NT2/D1 (cell line): ENCODE measurements around the gene ERBB4.

ENCODE experiments used
- DNase-seq: peaks from one replicate; pipeline ENCODE4 v3.0.0-alpha.2; 2011; ENCODE audit warnings: low read depth, low spot score
- H3K27me3 ChIP-seq: 2 replicates; pipeline ENCODE4 v1.6.0; 2011; ENCODE audit warnings: mild to moderate bottlenecking; ENCODE audit not compliant: insufficient read length, insufficient read depth
- H3K36me3 ChIP-seq: 2 replicates; pipeline ENCODE4 v1.6.1; 2011; ENCODE audit warnings: mild to moderate bottlenecking, low read length, mixed read lengths; ENCODE audit not compliant: insufficient read depth, insufficient read length
- H3K4me1 ChIP-seq: 2 replicates; pipeline ENCODE4 v1.5.1; 2011; ENCODE audit not compliant: insufficient read depth, insufficient read length
- H3K4me3 ChIP-seq: 2 replicates; pipeline ENCODE4 v1.5.1; 2011; ENCODE audit warnings: low read depth; ENCODE audit not compliant: insufficient read length
- H3K9ac ChIP-seq: 2 replicates; pipeline ENCODE4 v1.6.0; 2011; ENCODE audit warnings: low read depth; ENCODE audit not compliant: insufficient read length
- H3K9me3 ChIP-seq: 2 replicates; pipeline ENCODE4 v1.5.1; 2011; ENCODE audit warnings: mild to moderate bottlenecking, low read length; ENCODE audit not compliant: insufficient read depth
- SUZ12 ChIP-seq: IDR thresholded peaks from 2 replicates; pipeline ENCODE4 v1.6.1; 2011; ENCODE audit not compliant: insufficient read length, insufficient read depth; ENCODE audit errors: extremely low read depth
- YY1 ChIP-seq: IDR thresholded peaks from 2 replicates; pipeline ENCODE4 v1.6.1; 2011; ENCODE audit not compliant: insufficient read length, insufficient read depth
- ZNF274 ChIP-seq: IDR thresholded peaks from 2 replicates; pipeline ENCODE4 v1.6.1; 2011; ENCODE audit warnings: mild to moderate bottlenecking, low read depth, low read length

The ERBB4 gene

DNA sequence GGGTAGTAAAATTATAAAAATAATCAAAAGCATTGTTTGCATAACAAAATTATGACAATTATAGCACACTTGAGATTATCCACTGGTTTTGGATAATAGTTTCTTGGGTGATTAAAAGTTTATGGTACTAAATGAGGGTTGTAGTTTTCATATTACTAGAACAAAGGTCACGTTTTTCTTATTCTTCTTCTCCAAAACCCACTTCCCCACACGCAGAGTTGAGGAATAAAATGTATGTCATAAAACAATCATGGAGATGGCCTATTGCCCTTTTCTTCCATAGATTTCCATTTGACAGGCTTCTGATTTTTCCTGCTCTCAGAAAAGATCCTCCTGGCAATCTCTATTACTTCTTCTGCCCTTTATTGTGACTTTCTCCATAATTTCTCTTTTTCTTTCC, 863.9 kb downstream of the ERBB4 start:
- no peaks in the 10 kb centered on the region for H3K36me3 ChIP-seq
- H3K9me3 ChIP-seq: no peaks in the 10 kb centered on the region
- no peaks in the 10 kb centered on the region for H3K27me3 ChIP-seq
- H3K4me3 ChIP-seq: no peak overlapping the region
- H3K4me1 ChIP-seq: no peaks in the 10 kb centered on the region
- H3K9ac ChIP-seq: no peak overlapping the region
- TF ChIP-seq ZNF274 (no peak), SUZ12 (no peak), YY1 (no peak)
- DNase-seq: no peak

DNA sequence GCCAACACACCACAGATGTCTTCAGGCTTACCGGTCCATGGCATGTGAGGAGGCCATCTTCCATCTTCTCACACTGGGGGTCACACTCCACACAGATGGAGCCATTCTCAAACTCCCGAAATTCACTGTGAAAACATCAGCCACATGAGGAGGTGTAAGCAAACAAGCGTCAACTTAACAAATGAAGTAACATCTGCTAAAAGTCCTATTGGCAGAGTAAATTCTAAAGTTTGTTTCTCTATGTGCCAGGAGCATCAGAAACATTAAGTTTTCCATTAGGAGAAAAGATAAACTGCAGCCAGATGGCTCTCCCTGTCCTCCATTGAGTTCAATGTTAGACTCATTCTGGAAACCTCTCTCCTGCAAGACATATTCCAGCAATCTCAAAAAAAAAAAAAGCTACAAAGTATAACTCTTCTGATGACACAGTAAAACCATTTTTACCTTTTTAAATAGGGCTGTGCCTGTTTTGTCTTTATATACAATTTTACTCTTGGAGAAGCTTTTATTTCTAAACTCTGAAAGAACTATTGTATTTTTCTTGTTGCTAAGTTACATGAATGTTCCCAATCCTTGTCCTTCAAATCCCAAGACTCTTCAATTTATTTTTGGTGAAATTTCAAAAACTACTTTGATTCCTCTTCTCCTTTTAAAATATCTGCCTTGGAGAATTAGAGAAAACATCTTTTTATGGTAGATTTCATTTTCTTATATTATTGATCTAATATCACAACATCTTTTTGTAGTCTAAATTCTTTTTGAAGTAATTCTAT, 865.3 kb downstream of the ERBB4 start:
- H3K27me3 ChIP-seq: no peaks in the 10 kb centered on the region
- H3K9ac ChIP-seq: no peak overlapping the region
- no peak for DNase-seq
- H3K4me1 ChIP-seq: no peaks in the 10 kb centered on the region
- TF ChIP-seq SUZ12 (no peak), YY1 (no peak), ZNF274 (no peak)
- no peaks in the 10 kb centered on the region for H3K9me3 ChIP-seq
- H3K4me3 ChIP-seq: no peak overlapping the region
- no peaks in the 10 kb centered on the region for H3K36me3 ChIP-seq

DNA sequence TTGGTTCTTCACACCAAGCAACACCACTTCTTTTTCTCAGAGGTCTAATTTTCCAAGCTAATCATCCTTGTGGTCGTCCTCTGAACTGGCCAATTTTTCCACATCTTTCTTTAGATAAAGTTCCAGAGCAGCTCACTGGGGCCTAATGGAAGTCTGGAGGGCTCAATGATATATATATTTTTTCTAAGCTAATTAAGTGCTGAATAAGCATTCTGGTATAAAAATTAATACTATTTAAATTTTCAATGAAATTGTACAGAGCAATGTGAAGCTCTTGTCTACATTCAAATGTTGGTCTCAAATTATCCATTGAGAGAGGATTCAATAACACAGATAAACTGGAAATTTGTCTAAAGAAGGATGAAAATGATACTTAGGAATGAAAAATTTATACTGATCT, 866.6 kb downstream of the ERBB4 start:
- no peak overlapping the region for H3K4me3 ChIP-seq
- H3K9ac ChIP-seq: no peak overlapping the region
- no peak for TF ChIP-seq ZNF274
- TF ChIP-seq SUZ12: no peak
- no peak for TF ChIP-seq YY1
- no peaks in the 10 kb centered on the region for H3K9me3 ChIP-seq
- H3K27me3 ChIP-seq: no peaks in the 10 kb centered on the region
- no peaks in the 10 kb centered on the region for H3K36me3 ChIP-seq
- no peaks in the 10 kb centered on the region for H3K4me1 ChIP-seq
- no peak for DNase-seq

DNA sequence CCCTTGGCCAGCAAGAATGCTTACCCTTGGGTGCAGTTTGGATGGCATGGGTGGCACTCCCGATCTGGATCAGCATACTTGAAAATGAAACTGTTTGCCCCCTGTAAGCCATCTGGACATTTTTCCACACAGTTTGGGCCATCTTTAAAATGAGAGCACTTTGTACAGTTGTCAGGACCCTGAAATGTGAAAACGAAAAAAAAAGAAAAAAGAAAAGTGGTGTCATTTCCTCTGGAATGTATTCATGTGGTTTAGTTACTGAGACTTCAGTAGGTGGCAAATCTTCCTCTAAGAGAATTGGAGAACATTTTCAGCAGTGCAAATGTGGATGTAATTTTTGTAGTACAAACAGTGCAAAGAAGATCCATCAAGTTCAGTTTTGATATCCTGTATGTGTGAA, 873.3 kb downstream of the ERBB4 start:
- Histone ChIP-seq H3K4me1 (no peaks in the 10 kb centered on the region), H3K9ac (no peak overlapping the region), H3K4me3 (no peak overlapping the region), H3K9me3 (no peaks in the 10 kb centered on the region), H3K27me3 (no peaks in the 10 kb centered on the region), H3K36me3 (no peaks in the 10 kb centered on the region)
- TF ChIP-seq ZNF274 (no peak), SUZ12 (no peak), YY1 (no peak)
- DNase-seq: no peak

DNA sequence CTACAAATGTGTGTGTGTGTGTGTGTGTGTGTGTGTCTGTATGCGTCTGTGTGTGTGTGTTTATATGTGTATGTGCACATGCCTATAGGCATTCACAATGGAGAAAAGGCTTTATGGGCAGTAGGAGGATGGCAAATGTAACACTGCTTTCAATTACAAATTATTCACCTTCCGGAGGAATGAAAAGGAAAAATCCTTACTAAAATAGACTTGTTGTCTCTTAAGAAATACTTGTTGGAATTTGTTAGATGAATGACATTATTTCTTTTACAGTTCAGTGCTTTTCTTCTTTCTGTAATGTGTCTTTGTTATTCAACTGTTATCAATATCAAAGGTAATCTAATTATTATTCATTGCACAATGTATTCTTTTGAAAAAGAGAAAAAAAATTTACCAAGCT, 874.3 kb downstream of the ERBB4 start:
- Histone ChIP-seq H3K27me3 (no peaks in the 10 kb centered on the region), H3K4me3 (no peak overlapping the region), H3K9me3 (no peaks in the 10 kb centered on the region), H3K9ac (no peak overlapping the region), H3K36me3 (no peaks in the 10 kb centered on the region), H3K4me1 (no peaks in the 10 kb centered on the region)
- DNase-seq: no peak
- no peak for TF ChIP-seq SUZ12
- no peak for TF ChIP-seq YY1
- TF ChIP-seq ZNF274: no peak

DNA sequence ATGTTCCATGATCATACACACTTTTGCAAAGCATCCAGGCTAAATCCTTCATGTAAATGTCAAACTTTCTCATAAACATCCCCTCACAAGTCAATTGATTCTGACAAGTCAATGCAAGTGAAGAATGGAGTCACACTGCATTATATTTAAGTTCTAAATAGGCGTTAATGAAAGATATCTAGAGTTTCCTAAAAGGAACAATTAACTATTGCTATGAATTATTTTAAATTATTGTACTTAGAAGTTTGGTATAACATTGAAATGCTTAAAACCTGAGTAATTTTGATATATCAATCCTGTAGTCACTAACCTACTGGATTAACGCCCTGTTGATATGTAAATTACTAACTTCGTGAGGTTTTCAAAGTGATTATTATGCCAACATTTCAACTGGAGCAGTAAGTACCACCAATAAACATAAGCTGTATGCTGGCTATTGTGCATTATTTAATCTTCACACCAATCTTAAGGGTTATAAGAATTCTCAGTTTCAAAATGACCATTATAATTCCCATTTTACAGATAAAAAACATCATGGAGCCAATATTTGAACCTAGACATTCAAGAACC, 884.3 kb downstream of the ERBB4 start:
- TF ChIP-seq YY1: no peak
- TF ChIP-seq SUZ12: no peak
- TF ChIP-seq ZNF274: no peak
- no peaks in the 10 kb centered on the region for H3K27me3 ChIP-seq
- H3K36me3 ChIP-seq: no peaks in the 10 kb centered on the region
- no peak for DNase-seq
- H3K4me3 ChIP-seq: no peak overlapping the region
- H3K4me1 ChIP-seq: no peaks in the 10 kb centered on the region
- H3K9ac ChIP-seq: no peak overlapping the region
- H3K9me3 ChIP-seq: no peaks in the 10 kb centered on the region

DNA sequence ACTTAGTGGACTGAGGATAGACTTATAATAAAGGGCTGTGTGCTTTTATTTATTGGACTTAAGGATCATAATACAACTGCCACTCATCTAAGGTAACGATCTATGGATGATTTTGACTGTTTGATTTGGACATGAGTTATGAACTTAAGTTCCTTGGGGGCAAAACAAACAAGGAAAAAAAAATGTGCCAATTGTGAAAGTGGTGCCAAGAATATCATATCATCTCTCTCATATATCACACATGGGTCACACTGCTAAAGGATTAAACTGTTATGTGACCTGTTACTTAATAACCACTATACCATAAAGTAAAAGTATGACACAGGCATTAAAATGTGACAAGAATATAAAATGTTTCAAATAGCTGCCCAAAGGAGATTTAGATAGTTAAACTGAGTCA, 886.3 kb downstream of the ERBB4 start:
- no peak for DNase-seq
- Histone ChIP-seq H3K27me3 (no peaks in the 10 kb centered on the region), H3K9me3 (no peaks in the 10 kb centered on the region), H3K36me3 (no peaks in the 10 kb centered on the region), H3K4me3 (no peak overlapping the region), H3K9ac (no peak overlapping the region), H3K4me1 (no peaks in the 10 kb centered on the region)
- TF ChIP-seq YY1 (no peak), SUZ12 (no peak), ZNF274 (no peak)
